Gastroesophageal sphincter (tissue), 3 donors: ENCODE measurements around the gene SSC5D.

Experiments
- POLR2A ChIP-seq, 2 donors: fragments of 450-650 bp; IDR thresholded peaks; one replicate each; pipeline ENCODE4 v1.6.1; 2017; ENCODE audit warnings: antibody characterized with exemption in 2 of 2, mild to moderate bottlenecking in 2 of 2, moderate library complexity in 1 of 2
- TF ChIP-seq, protein P1 (sequence below), 4 experiments: fragments of 200-600 bp in 2 of 4; fragments of 450-650 bp in 2 of 4; sonication (generic) in 1 of 4; IDR thresholded peaks; one replicate each; pipeline ENCODE4 v1.5.1; 2017 to 2019; ENCODE audit warnings: antibody characterized with exemption in 4 of 4, mild to moderate bottlenecking in 2 of 4, moderate library complexity in 2 of 4

DNA sequence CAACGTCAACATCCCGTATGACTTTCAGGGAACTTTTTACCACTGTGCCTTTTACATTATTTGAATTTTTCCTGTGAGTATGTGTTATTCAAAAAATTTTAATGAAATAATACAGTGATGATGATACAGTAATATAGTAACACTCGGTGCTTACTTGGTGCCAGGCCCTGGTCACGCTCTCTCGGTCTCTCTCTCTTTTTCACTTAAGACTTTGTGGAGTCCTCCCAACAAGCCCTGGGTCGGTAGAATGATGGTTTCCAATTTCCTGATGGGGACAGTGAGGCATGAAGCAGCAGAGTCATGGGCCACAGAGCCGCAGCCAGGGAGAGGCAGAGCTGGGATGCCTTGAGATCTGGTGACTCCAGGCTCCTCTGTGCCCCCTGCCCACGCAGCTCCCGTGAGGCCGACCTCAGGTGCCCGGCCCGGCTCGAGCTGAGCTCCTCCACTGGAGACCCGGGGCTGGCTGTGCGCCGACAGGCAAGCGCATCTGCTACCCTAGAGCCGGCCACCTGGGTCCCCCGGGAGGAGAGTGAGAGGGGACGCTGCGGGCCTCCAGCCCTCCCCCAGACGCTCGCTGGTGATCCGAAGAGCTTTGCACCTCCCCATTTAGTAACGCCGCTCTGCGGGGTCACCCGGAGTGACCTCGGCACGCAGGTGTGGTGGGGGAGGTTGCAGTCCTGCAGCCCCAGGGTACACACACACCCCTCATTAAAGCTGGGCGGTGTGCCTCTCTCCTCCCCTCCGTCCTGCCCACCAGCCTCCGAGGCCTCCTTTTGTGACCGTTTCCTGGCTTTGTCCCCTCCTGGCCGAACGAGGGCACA is 61.5 kb downstream of the SSC5D start:
- TF ChIP-seq, protein P1, sequence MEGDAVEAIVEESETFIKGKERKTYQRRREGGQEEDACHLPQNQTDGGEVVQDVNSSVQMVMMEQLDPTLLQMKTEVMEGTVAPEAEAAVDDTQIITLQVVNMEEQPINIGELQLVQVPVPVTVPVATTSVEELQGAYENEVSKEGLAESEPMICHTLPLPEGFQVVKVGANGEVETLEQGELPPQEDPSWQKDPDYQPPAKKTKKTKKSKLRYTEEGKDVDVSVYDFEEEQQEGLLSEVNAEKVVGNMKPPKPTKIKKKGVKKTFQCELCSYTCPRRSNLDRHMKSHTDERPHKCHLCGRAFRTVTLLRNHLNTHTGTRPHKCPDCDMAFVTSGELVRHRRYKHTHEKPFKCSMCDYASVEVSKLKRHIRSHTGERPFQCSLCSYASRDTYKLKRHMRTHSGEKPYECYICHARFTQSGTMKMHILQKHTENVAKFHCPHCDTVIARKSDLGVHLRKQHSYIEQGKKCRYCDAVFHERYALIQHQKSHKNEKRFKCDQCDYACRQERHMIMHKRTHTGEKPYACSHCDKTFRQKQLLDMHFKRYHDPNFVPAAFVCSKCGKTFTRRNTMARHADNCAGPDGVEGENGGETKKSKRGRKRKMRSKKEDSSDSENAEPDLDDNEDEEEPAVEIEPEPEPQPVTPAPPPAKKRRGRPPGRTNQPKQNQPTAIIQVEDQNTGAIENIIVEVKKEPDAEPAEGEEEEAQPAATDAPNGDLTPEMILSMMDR (IDR thresholded peaks at IDR 0.05): no peak
- TF ChIP-seq POLR2A (IDR thresholded peaks at IDR 0.05): no peak
